H1 (cell line): ENCODE data around the gene PLPPR1. TPM values are rescaled to one million over a fixed set of nuclear protein-coding genes. Genes with fewer than 3 reads are reported as not detected.

Experiments
- CTCF ChIA-PET: fragments of 300-600 bp; sonication (Branson Sonifier 250); formaldehyde crosslinking; loops from one replicate; lab custom pipeline; 2021; ENCODE audit not compliant: partially characterized antibody; lab: Charles Lee
- POLR2A ChIA-PET: fragments of 300-600 bp; sonication (Branson Sonifier 250); formaldehyde crosslinking; loops from one replicate; lab custom pipeline; 2021; ENCODE audit warnings: inconsistent platforms; ENCODE audit not compliant: partially characterized antibody; lab: Charles Lee
- DNase-seq, 2 experiments: peaks; one replicate each; pipeline versions ENCODE4 v3.0.0 to v3.0.0-alpha.2; 2010 to 2022; ENCODE audit warnings: low spot score in 2 of 2, low read depth in 1 of 2, mixed read lengths in 1 of 2
- FAIRE-seq: peaks from 2 replicates; lab custom pipeline; 2011; peaks lifted over from hg19 to GRCh38; lab: Jason Lieb, UNC
- H2AFZ ChIP-seq: 2 replicates; pipeline ENCODE4 v1.8.1; 2012; ENCODE audit warnings: low read length, inconsistent platforms
- H2AK5ac ChIP-seq: 2 replicates; pipeline ENCODE4 v1.6.1; 2013; ENCODE audit warnings: low read depth, low read length
- H2BK120ac ChIP-seq: replicated peaks from 2 replicates; pipeline ENCODE3; 2013; ENCODE audit warnings: low read depth, low read length, inconsistent platforms
- H2BK12ac ChIP-seq: 2 replicates; pipeline ENCODE4 v1.6.1; 2013; ENCODE audit warnings: low read depth, low read length
- H2BK15ac ChIP-seq: 2 replicates; pipeline ENCODE4 v1.6.1; 2013; ENCODE audit warnings: low read length
- H2BK20ac ChIP-seq: 2 replicates; pipeline ENCODE4 v1.6.1; 2013; ENCODE audit warnings: low read length
- H2BK5ac ChIP-seq: 2 replicates; pipeline ENCODE4 v1.6.1; 2013; ENCODE audit warnings: low read depth, low read length
- H3K14ac ChIP-seq: 2 replicates; pipeline ENCODE4 v1.6.1; 2013; ENCODE audit warnings: inconsistent platforms; ENCODE audit not compliant: insufficient read length
- H3K18ac ChIP-seq: 2 replicates; pipeline ENCODE4 v1.6.1; 2013; ENCODE audit warnings: low read length; ENCODE audit errors: extremely low read depth
- H3K23ac ChIP-seq: 2 replicates; pipeline ENCODE4 v1.6.1; 2013; ENCODE audit warnings: inconsistent platforms; ENCODE audit not compliant: insufficient read length
- H3K23me2 ChIP-seq: 2 replicates; pipeline ENCODE4 v1.6.1; 2013; ENCODE audit warnings: low read depth, low read length
- H3K27ac ChIP-seq: 2 replicates; pipeline ENCODE4 v1.6.1; 2011; ENCODE audit warnings: low read depth, low read length, inconsistent platforms
- H3K27me3 ChIP-seq, 4 experiments: replicated peaks in 1 of 4; 1 replicate in 1 of 4; 2 replicates in 3 of 4; pipeline versions ENCODE4 v1.6.1 to v1.8.1; 2011 to 2013; ENCODE audit warnings: low read length in 3 of 4, mild to moderate bottlenecking in 3 of 4, inconsistent platforms in 2 of 4, mixed read lengths in 2 of 4, moderate library complexity in 1 of 4; ENCODE audit not compliant: control insufficient read depth in 3 of 4, insufficient read depth in 3 of 4; ENCODE audit errors: extremely low read depth in 1 of 4
- H3K36me3 ChIP-seq, 4 experiments: 2 replicates each; pipeline versions ENCODE4 v1.6.1 to v1.8.1; 2011 to 2013; ENCODE audit warnings: mild to moderate bottlenecking in 4 of 4, low read length in 3 of 4, moderate library complexity in 2 of 4, control low read depth in 1 of 4, inconsistent platforms in 1 of 4; ENCODE audit not compliant: insufficient read depth in 4 of 4, control insufficient read depth in 2 of 4
- H3K4ac ChIP-seq: replicated peaks from 2 replicates; pipeline ENCODE3; 2013; ENCODE audit warnings: low read length, low read depth, mixed read lengths, inconsistent platforms; ENCODE audit not compliant: insufficient read length
- H3K4me1 ChIP-seq, 4 experiments: replicated peaks in 1 of 4; 1 replicate in 1 of 4; 2 replicates in 3 of 4; pipeline versions ENCODE4 v1.6.1 to v1.8.1; 2011 to 2013; ENCODE audit warnings: low read length in 3 of 4, inconsistent platforms in 2 of 4, mixed read lengths in 1 of 4; ENCODE audit not compliant: insufficient read depth in 4 of 4, control insufficient read depth in 3 of 4
- H3K4me2 ChIP-seq, 2 experiments: 2 replicates each; pipeline versions ENCODE4 v1.6.1 to v1.8.1; 2011 to 2013; ENCODE audit warnings: low read depth in 2 of 2, low read length in 2 of 2, control low read depth in 1 of 2, inconsistent platforms in 1 of 2, mild to moderate bottlenecking in 1 of 2; ENCODE audit not compliant: insufficient read depth in 1 of 2
- H3K4me3 ChIP-seq, 4 experiments: fragments of 200-600, 300-600 bp in 1 of 4; sonication (generic), shearing (Covaris generic), sonication (Bioruptor Twin) in 1 of 4; 2 replicates each; pipeline versions ENCODE4 v1.5.1 to v1.8.1; 2011 to 2016; ENCODE audit warnings: low read length in 4 of 4, low read depth in 3 of 4, control low read depth in 2 of 4, inconsistent platforms in 2 of 4, mild to moderate bottlenecking in 2 of 4, mixed read lengths in 1 of 4, moderate library complexity in 1 of 4; ENCODE audit not compliant: insufficient read depth in 2 of 4; ENCODE audit errors: extremely low read depth in 1 of 4
- H3K56ac ChIP-seq: replicated peaks from 2 replicates; pipeline ENCODE3; 2013; ENCODE audit warnings: low read depth, mild to moderate bottlenecking, mixed read lengths, low read length, inconsistent platforms; ENCODE audit not compliant: insufficient read length
- H3K79me1 ChIP-seq: 2 replicates; pipeline ENCODE4 v1.6.1; 2013; ENCODE audit warnings: low read depth, low read length, control low read depth
- H3K79me2 ChIP-seq, 2 experiments: 2 replicates each; pipeline versions ENCODE4 v1.6.1 to v1.8.1; 2012 to 2013; ENCODE audit warnings: low read length in 2 of 2, mild to moderate bottlenecking in 2 of 2, inconsistent platforms in 1 of 2; ENCODE audit not compliant: insufficient read depth in 2 of 2, control insufficient read depth in 1 of 2
- H3K9ac ChIP-seq, 4 experiments: replicated peaks in 1 of 4; 1 replicate in 1 of 4; 2 replicates in 3 of 4; pipeline versions ENCODE4 v1.6.1 to v1.8.1; 2011 to 2013; ENCODE audit warnings: low read depth in 3 of 4, low read length in 3 of 4, control low read depth in 2 of 4, mild to moderate bottlenecking in 2 of 4, moderate library complexity in 2 of 4, inconsistent platforms in 1 of 4; ENCODE audit errors: extremely low read depth in 1 of 4
- H3K9me3 ChIP-seq, 2 experiments: 2 replicates each; pipeline versions ENCODE4 v1.6.1 to v1.8.1; 2012 to 2013; ENCODE audit warnings: mild to moderate bottlenecking in 2 of 2, moderate library complexity in 2 of 2, control low read depth in 1 of 2, inconsistent platforms in 1 of 2, low read depth in 1 of 2, low read length in 1 of 2, mixed read lengths in 1 of 2; ENCODE audit not compliant: insufficient read depth in 2 of 2
- H4K20me1 ChIP-seq, 2 experiments: replicated peaks in 1 of 2; 2 replicates each; pipeline versions ENCODE3 to v1.8.1; 2011 to 2013; ENCODE audit warnings: inconsistent platforms in 2 of 2, low read length in 2 of 2, mild to moderate bottlenecking in 1 of 2; ENCODE audit not compliant: insufficient read depth in 2 of 2, control insufficient read depth in 1 of 2
- H4K5ac ChIP-seq: 2 replicates; pipeline ENCODE4 v1.6.1; 2013; ENCODE audit warnings: low read length, low read depth, mixed read lengths, inconsistent platforms; ENCODE audit not compliant: insufficient read length
- H4K8ac ChIP-seq: 2 replicates; pipeline ENCODE4 v1.8.0; 2013; ENCODE audit warnings: mild to moderate bottlenecking, moderate library complexity, low read length, inconsistent platforms; ENCODE audit not compliant: insufficient read depth; ENCODE audit errors: extremely low read depth
- H4K91ac ChIP-seq: replicated peaks from 2 replicates; pipeline ENCODE3; 2013; ENCODE audit warnings: low read length, mixed read lengths, inconsistent platforms; ENCODE audit not compliant: insufficient read length
- GABPA ChIP-seq: IDR thresholded peaks from 2 replicates; pipeline ENCODE4 v1.6.1; 2011; ENCODE audit warnings: mild to moderate bottlenecking, low read length, moderate library complexity, borderline replicate concordance; ENCODE audit not compliant: insufficient read depth
- GTF2F1 ChIP-seq: IDR thresholded peaks from 2 replicates; pipeline ENCODE4 v1.6.1; 2012; ENCODE audit warnings: low read depth, low read length, improper control_type of control experiment, borderline replicate concordance
- SIN3A ChIP-seq, 2 experiments: IDR thresholded peaks in 1 of 2; conservative IDR thresholded peaks in 1 of 2; 2 replicates each; pipeline ENCODE4 v1.6.1; 2011 to 2012; ENCODE audit warnings: low read length in 2 of 2, improper control_type of control experiment in 1 of 2, low read depth in 1 of 2, mild to moderate bottlenecking in 1 of 2
- WGBS, 2 experiments: shearing (Covaris generic) in 1 of 2; methylation state at CpG; one replicate each; pipeline versions ENCODE4 v1.1.6 to v1.1.7; 2013 to 2015; ENCODE audit warnings: low lambda C conversion rate in 2 of 2, mixed read lengths in 2 of 2, inconsistent platforms in 1 of 2, low coverage in 1 of 2, missing lambda C conversion rate in 1 of 2; ENCODE audit not compliant: insufficient replicate concordance in 2 of 2, insufficient coverage in 1 of 2, insufficient read length in 1 of 2; ENCODE audit errors: extremely low coverage in 1 of 2, missing lambda C conversion rate in 1 of 2; 5-methylcytosine and 5-hydroxymethylcytosine counted together
- polyA plus RNA-seq, 7 experiments: library from polyadenylated mRNA; depleted of rRNA in 3 of 7; stranded (reverse) in 5 of 7; unstranded in 2 of 7; fragments of >200 nt in 5 of 7; fragments of 200-250 nt in 2 of 7; gene quantifications; 1 replicate in 5 of 7; 2 replicates in 1 of 7; 4 replicates in 1 of 7; pipeline versions ENCODE4 v1.2.1 to v1.2.3, GENCODE V29; 2011 to 2013; ENCODE audit warnings: missing spikeins in 2 of 7, mixed read lengths in 2 of 7
- total RNA-seq: library from RNA; stranded (reverse); fragmentation: NEBNext Ultra II Directional; extraction: Animal tissue kit (Norgen Biotek cat#: 25700); gene quantifications from 2 replicates; pipeline ENCODE4 v1.2.1, GENCODE V29; 2021

Gene PLPPR1
- total and polyA plus RNA-seq, 2 of the 8 experiments (the other 6 are each of a cell fraction or from before 2014, with no cell fraction given): 1.4 to 1.8 TPM

GRCh38 chr9:101209670-101210069 is 181.1 kb downstream of the PLPPR1 start:
- no peak overlapping the region for H3K14ac ChIP-seq
- H3K36me3 ChIP-seq: no peaks in the 10 kb centered on the region
- no peak for FAIRE-seq
- no peaks in the 10 kb centered on the region for H3K9me3 ChIP-seq
- no peak overlapping the region for H4K91ac ChIP-seq
- H3K79me2 ChIP-seq: no peaks in the 10 kb centered on the region
- H2BK120ac ChIP-seq: no peak overlapping the region
- no peak overlapping the region for H3K23ac ChIP-seq
- no peaks in the 10 kb centered on the region for H3K4me1 ChIP-seq
- no peak overlapping the region for H3K4me3 ChIP-seq
- DNase-seq: no peak
- CTCF ChIA-PET: no interaction called here
- no peak overlapping the region for H2BK20ac ChIP-seq
- no peak overlapping the region for H3K4ac ChIP-seq
- POLR2A ChIA-PET: no interaction called here
- no peak overlapping the region for H3K4me2 ChIP-seq
- H3K27me3 ChIP-seq: no peaks in the 10 kb centered on the region
- H2BK12ac ChIP-seq: no peak overlapping the region
- no peak overlapping the region for H3K9ac ChIP-seq
- no peak overlapping the region for H4K8ac ChIP-seq
- no peaks in the 10 kb centered on the region for H3K79me1 ChIP-seq
- H2AFZ ChIP-seq: no peak overlapping the region
- WGBS, 2 experiments: 95% methylated on average over 4 of the region's 4 CpGs; no CpG with 5 or more reads in 1 of the 2 experiments
- H3K23me2 ChIP-seq: no peaks in the 10 kb centered on the region
- H3K18ac ChIP-seq: no peak overlapping the region
- H4K20me1 ChIP-seq: no peaks in the 10 kb centered on the region
- H4K5ac ChIP-seq: no peak overlapping the region
- H3K56ac ChIP-seq: no peak overlapping the region
- H2AK5ac ChIP-seq: no peak overlapping the region
- H3K27ac ChIP-seq: no peak overlapping the region
- no peak overlapping the region for H2BK15ac ChIP-seq
- H2BK5ac ChIP-seq: no peak overlapping the region
- no peak for TF ChIP-seq GABPA
- TF ChIP-seq SIN3A (conservative IDR thresholded peaks at IDR 0.05 in 1 of 2, IDR thresholded peaks at IDR 0.05 in 1 of 2; ENCODE audit: low read depth in 1 of 2, low read length in 2 of 2): no peak
- TF ChIP-seq GTF2F1: no peak
